ENCODE results near the gene CLDN5.

DNA sequence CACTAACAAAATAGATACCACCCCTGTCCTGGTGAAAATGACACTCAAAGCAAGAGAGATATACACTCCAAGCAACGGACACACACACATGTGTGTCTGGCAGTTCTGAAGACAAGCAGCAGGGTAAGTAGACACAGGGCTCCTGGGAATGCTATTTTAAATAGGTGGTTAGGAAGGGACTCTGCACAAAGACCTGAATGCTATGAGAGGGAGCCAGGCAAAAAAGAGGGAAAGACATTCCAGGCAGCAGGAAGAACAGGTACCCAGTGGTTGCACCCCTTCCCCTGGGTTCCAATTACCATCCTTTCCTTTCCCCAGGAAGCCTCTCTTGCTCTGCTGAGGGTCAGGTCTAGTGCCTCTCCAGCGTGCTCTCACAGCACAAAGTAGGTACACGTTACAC lies 48.2 kb downstream of the CLDN5 start:
- TF ChIP-seq, protein P1, sequence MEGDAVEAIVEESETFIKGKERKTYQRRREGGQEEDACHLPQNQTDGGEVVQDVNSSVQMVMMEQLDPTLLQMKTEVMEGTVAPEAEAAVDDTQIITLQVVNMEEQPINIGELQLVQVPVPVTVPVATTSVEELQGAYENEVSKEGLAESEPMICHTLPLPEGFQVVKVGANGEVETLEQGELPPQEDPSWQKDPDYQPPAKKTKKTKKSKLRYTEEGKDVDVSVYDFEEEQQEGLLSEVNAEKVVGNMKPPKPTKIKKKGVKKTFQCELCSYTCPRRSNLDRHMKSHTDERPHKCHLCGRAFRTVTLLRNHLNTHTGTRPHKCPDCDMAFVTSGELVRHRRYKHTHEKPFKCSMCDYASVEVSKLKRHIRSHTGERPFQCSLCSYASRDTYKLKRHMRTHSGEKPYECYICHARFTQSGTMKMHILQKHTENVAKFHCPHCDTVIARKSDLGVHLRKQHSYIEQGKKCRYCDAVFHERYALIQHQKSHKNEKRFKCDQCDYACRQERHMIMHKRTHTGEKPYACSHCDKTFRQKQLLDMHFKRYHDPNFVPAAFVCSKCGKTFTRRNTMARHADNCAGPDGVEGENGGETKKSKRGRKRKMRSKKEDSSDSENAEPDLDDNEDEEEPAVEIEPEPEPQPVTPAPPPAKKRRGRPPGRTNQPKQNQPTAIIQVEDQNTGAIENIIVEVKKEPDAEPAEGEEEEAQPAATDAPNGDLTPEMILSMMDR (IDR thresholded peaks at IDR 0.05) = no peak
- TF ChIP-seq POLR2A (IDR thresholded peaks at IDR 0.05) = no peak
- TF ChIP-seq POLR2AphosphoS5 (IDR thresholded peaks at IDR 0.05; ENCODE audit: insufficient read depth in 1 of 2, low read depth in 1 of 2) = no peak
